Jurkat, Clone E6-1 (cell line): Measurements from ENCODE around the gene NDUFC2.
"Not testable (repeated sequence)": the region's sequence is repeated elsewhere in the genome, so short reads cannot be mapped to it uniquely, and the experiment has no call there.

ENCODE experiments used
- DNase-seq: peaks from one replicate; pipeline ENCODE4 v3.0.0-alpha.2; 2011; ENCODE audit warnings: low read depth, low spot score
- H3K4me3 ChIP-seq: 2 replicates; pipeline ENCODE4 v1.5.1; 2011; ENCODE audit warnings: mild to moderate bottlenecking, low read length, control low read depth, moderate library complexity

The NDUFC2 gene

GRCh38 chr11:78059749-78060328 lies 19.8 kb downstream of the NDUFC2 start:
- not testable (repeated sequence) for DNase-seq, H3K4me3 ChIP-seq

DNA sequence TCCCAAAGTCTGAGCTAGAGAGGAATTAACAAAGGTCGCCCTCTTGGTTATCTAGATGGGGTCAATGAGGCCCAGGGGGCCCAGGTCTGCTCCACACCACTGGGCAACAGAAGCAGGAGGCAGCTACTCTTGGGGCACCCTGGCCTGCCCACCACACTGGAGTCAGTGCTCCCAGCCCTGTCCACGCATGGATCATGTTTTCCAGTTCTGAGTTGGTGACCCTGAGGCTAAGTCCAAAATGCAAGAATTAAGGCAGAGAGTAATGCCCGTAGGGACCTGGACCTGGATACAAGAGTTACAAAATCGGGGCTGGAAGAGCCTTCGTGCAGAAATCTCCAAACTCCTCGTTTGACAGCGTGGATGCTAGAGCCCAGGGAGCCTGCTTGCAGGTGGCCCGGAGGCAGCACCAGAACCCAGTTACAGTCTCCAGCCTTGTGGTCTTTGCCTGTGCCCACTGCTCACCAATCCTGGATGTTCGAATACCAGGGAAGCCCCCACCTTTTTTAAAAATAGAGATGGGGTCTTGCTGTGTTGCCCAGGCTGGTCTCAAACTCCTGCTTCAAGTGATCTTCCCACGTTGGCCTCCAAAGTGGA lies 22.1 kb downstream of the NDUFC2 start:
- no peak overlapping the region for H3K4me3 ChIP-seq
- no peak for DNase-seq

- DNase-seq: no peak
- no peak overlapping the region for H3K4me3 ChIP-seq
Measured at GRCh38 chr11:78056093-78056492, 23.6 kb downstream of the NDUFC2 start.

- DNase-seq: no peak
- no peak overlapping the region for H3K4me3 ChIP-seq
Measured at GRCh38 chr11:78054971-78055370, 24.7 kb downstream of the NDUFC2 start.

DNA sequence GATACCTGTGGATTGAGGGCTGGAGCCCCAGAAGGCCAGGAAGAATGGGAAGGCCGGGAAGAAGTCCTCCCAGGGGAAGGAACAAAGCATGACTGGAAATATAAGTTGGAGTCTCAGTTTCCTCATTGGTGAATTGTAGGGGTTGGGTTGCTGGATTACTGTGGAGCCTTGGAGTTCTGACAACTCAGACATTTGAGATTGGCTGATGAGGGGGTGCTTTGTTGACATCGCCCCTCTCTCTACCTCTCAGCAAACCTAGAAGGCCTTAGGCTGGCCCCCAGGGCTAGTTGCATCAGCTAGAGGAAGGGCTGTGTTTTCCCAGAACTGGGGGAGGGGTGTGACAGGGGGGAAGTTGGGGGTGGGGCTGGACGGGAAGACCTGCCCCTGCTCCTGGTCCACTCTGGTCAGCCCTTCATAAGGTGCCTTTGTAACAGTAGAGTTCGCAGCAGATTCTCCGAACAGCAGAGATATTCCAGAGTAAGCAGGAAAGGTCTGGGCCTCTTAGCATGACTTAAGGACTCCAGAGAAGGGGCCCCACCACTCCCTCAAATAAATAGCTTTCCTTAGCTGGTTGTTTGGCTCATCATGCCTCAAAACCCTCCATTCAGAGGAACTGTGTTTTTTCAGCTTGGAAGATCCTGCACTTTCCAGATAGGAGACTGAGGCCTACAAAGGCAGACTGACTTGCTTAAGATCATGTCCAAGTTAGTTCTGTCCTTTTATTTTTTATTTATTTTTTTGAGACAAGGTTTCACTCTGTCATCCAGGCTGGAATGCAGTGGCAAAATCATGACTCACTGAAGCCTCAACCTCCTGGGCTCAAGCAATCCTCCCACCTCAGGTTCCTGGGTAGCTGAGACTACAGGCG lies 28.5 kb downstream of the NDUFC2 start:
- DNase-seq: no peak
- no peak overlapping the region for H3K4me3 ChIP-seq

- H3K4me3 ChIP-seq: no peak overlapping the region
- no peak for DNase-seq
Measured at GRCh38 chr11:78049348-78049747, 30.3 kb downstream of the NDUFC2 start.

GRCh38 chr11:78048561-78048960 lies 31.1 kb downstream of the NDUFC2 start:
- DNase-seq: no peak
- no peak overlapping the region for H3K4me3 ChIP-seq

DNA sequence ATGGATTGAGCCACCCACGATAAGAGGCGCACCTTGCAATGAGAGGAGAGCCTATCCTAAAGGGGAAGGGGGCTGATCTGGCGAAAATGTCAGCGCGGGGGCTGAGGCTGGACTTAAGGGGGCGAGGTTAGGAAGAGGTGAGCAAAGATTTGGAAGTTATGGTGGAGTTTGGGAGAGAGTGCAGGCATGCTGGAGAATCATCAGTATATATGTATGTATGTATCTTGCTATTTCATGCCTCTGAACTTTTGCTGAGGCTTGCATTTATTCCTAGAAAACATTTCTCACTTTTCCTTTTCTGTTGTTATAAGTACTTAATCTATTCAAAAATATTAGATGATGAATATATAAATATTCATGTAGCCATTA lies 33.2 kb downstream of the NDUFC2 start:
- H3K4me3 ChIP-seq: no peak overlapping the region
- no peak for DNase-seq

DNA sequence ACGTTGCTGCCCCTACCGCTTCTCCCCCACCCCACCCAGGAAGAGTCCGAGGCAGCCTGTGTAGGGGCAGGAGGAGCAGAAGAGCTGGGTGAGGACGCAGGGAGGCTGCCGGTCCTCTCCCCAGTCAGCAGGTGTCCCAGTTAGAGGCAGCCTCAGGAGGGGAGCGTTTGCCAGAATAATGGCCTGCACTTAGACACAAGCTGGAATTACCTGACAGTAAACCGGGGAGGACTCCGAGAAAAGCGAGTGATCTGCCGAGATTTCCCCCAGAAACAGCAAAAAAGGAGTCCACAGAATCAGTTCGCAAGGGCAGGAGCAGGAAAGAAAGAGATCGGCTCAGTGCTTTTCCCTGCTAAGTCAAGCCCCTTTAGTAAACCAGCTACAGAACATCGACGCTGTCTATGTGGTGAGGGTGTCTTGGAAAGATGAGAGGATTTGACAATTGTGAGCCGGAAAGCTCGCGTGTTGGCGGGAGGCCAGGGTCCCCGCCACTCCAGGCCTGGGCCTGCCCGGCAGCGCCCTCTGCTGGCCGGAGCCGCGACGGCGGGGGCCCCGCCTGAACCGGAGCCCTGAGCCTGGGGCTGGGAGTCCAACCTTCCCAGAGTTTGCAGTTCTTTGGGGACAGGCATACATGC lies 33.7 kb downstream of the NDUFC2 start:
- H3K4me3 ChIP-seq: no peak overlapping the region; the same call in 1 of the 2 replicates
- DNase-seq: peak; percentile 51

DNA sequence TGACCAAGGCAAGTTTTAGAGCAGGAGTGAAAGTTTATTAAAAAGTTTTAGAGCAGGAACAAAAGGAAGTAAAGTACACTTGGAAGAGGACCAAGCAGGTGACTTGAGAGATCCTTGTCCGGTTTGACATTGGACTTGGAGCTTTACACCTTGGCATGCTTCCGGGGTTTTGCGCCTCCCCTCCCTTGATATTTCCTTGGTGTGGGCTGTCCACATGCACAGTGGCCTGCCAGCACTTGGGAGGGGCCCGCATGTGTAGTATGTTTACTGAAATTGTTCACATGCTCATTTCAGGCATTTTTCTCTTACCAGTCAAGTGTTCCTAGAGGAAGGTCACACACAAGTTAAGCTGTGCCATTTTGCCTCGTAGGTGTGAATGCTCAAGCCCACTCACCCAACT lies 35.0 kb downstream of the NDUFC2 start:
- H3K4me3 ChIP-seq: no peak overlapping the region
- no peak for DNase-seq

- DNase-seq: no peak
- H3K4me3 ChIP-seq: no peak overlapping the region
Measured at GRCh38 chr11:78041843-78042440, 37.7 kb downstream of the NDUFC2 start.

DNA sequence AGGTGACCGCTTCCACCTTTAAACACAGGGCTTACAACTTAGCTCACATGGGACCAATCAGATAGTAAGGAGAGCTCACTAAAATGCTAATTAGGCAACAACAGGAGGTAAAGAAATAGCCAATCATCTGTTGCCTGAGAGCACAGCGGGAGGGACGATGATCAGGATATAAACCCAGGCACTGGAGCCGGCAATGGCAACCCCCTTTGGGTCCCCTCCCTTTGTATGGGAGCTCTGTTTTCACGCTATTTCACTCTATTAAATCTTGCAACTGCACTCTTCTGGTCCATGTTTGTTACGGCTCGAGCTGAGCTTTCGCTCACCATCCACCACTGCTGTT lies 38.3 kb downstream of the NDUFC2 start:
- not testable (repeated sequence) for H3K4me3 ChIP-seq, DNase-seq

DNA sequence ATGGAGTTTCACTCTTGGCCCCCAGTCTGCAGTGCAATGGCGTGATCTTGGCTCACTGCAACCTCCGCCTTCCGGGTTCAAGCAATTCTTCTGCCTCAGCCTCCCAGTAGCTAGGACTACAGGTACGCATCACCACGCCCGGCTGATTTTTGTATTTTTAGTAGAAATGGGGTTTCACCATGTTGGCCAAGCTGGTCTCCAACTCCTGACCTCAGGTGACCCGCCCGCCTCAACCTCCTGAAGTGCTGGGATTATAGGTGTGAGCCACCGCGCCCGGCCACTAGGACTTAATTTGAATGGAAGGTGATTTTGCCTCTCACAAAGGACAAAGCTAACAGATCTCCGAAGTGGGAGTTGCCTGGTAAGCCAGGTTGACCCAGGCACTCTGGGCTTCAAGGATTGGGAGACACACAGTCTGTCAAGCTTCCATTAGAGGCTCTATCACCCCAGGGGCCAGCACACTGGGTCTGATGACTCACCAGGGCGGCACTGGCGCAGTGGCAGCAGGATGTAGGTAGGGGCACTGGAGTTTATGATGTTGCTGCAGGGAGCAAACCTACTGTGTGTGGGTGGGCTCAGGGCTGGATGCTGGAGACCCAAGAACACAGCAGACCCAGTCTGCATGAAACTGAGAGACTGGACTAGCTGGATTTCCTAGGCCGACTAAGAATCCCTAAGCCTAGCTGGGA lies 38.8 kb downstream of the NDUFC2 start:
- no peak for DNase-seq

DNA sequence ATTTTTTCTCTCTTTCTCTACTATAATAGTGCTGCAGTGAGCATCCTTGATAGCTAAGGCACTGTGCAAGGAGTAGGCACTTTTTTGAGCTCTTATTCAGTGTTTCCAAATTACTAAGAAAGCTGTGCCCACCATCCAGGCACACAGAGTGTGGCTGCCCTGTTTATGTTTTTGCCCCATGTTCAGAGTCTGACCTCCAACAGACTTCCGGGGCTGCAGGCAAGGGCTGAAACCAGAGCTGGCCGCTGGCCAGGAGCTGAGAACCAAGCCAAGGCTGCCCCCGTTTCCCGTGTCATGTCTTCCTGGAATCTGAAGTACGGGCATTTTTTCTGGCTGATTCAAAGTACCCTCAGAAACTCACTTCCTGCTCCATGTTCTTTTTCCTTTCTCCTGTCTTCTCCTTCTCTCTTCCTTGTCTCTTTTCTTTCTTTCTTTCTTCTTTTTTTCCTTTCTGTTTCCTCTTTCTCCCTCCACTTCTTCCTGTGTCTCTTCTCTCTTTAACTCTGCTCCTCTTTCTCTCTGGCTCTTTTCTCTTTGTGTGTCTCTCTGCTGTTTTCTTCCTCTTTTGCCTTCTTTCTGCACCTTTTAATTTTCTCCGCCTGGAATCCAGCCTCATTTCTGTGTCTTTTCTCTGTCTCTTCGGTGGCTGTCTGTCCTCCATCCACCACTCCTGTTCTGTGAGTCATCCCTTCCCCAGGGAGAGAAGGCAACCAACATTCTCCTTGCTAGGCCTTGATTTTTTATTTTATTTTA lies 39.6 kb downstream of the NDUFC2 start:
- DNase-seq: no peak
- no peak overlapping the region for H3K4me3 ChIP-seq

More for the DNA sequence above, 38.8 kb downstream of the NDUFC2 start:
- H3K4me3 ChIP-seq: no peak overlapping the region

- no peak overlapping the region for H3K4me3 ChIP-seq
- no peak for DNase-seq
Measured at GRCh38 chr11:78039391-78039918, 40.2 kb downstream of the NDUFC2 start.

DNA sequence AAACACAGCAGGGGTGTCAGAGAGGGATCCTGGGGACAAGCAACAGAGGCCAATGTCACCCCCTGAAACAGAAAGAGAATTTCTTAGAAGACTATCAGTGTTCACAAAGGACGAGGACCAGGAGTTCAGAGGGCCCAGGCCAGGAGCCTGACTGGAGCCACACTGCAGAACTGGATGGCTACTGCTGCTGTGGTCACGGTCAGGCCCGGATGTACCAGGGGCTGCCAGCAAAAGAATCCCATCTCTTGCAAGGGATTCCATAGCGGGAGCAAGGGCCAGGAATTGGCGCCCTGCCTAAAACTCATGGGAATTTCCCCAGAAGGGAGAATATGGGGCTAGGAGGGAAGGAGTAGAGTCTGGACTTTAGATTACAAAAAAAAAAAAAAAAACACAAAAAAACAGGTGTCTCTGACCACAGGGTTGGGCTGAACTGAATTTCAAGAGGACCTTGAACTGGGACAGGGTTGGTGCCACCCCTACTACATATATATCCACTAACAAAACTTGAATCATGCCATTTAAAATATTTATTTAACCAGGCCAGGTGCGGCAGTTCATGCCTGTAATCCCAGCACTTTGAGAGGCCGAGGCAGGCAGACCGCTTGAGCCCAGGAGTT lies 40.9 kb downstream of the NDUFC2 start:
- no peak overlapping the region for H3K4me3 ChIP-seq
- DNase-seq: no peak

DNA sequence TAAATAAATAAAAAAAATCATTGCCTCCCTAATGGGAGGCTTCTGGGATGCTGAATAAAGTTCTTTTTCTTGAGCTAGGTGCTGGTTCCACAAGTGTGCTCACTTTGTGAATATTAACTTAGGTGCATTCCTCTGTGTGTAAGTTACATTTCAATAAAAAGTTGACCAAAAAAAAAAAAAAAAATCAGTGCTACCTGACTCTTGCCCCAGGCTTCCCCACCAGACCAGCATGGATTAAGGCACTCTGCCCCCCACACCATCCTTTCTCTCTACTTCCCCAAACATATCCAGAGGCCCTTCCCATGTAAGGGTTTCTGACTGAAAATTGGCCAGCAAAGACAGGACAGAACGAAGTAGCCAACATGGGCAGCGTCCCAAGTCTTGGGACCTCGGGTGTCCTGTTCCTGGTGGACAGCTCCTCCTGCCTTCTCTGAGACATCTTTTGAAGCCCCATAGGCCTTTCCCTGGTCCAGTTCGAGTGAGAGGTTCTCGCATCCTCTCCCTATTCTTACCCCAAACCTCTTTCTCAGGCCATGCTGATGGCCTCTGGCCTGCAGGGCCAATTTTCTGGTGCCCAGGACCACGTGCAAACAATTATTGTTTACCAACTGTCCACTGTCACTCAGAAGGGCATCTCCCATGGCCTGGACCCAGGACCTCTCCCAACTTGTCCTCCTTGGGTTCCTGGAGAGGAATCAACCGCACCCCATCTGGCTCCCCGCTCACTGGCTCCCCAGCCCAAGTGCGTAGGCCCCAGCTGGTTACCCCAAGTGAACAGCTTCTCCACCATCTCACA lies 41.6 kb downstream of the NDUFC2 start:
- H3K4me3 ChIP-seq: no peak overlapping the region
- DNase-seq: no peak
